Endodermal cell (in vitro differentiated cells): ENCODE results near the gene CNTNAP5. TPM values are rescaled to one million over a fixed set of nuclear protein-coding genes. Genes with fewer than 3 reads are reported as not detected.

Source experiments
- DNase-seq: peaks from one replicate; pipeline ENCODE4 v3.0.0-alpha.2; 2017
- H3K27ac ChIP-seq: 2 replicates; pipeline ENCODE4 v1.5.1; 2013; ENCODE audit warnings: mild to moderate bottlenecking, low read depth, low read length, moderate library complexity
- H3K27me3 ChIP-seq: 2 replicates; pipeline ENCODE4 v1.6.1; 2013; ENCODE audit warnings: mild to moderate bottlenecking, low read length, moderate library complexity; ENCODE audit not compliant: insufficient read depth, control insufficient read depth, poor library complexity, severe bottlenecking
- H3K36me3 ChIP-seq: 2 replicates; pipeline ENCODE4 v1.7.0; 2013; ENCODE audit warnings: mild to moderate bottlenecking, low read length, moderate library complexity; ENCODE audit not compliant: control insufficient read depth, insufficient read depth
- H3K4me1 ChIP-seq: one replicate; pipeline ENCODE4 v1.7.0; 2013; ENCODE audit warnings: low read length; ENCODE audit not compliant: control insufficient read depth, insufficient read depth
- H3K4me3 ChIP-seq: 2 replicates; pipeline ENCODE4 v1.5.1; 2013; ENCODE audit warnings: mild to moderate bottlenecking, low read length, moderate library complexity
- H3K9ac ChIP-seq: 2 replicates; pipeline ENCODE4 v1.6.1; 2013; ENCODE audit warnings: mild to moderate bottlenecking, low read length, moderate library complexity; ENCODE audit not compliant: poor library complexity, severe bottlenecking; ENCODE audit errors: extremely low read depth
- H3K9me3 ChIP-seq: 2 replicates; pipeline ENCODE4 v1.6.1; 2013; ENCODE audit warnings: mild to moderate bottlenecking, low read length, moderate library complexity; ENCODE audit not compliant: control insufficient read depth
- H3K27ac Mint-ChIP-seq: 2 replicates; pipeline ENCODE4 v1.8.0; 2020; ENCODE audit warnings: mixed read lengths
- H3K27me3 Mint-ChIP-seq: 2 replicates; pipeline ENCODE4 v1.8.0; 2021; ENCODE audit warnings: mild to moderate bottlenecking, mixed read lengths; ENCODE audit not compliant: insufficient read depth
- H3K36me3 Mint-ChIP-seq: 2 replicates; pipeline ENCODE4 v1.8.0; 2020; ENCODE audit warnings: low read depth, mixed read lengths
- H3K4me1 Mint-ChIP-seq: 2 replicates; pipeline ENCODE4 v1.8.0; 2020; ENCODE audit warnings: mixed read lengths
- H3K4me3 Mint-ChIP-seq: 2 replicates; pipeline ENCODE4 v1.8.0; 2020; ENCODE audit warnings: mild to moderate bottlenecking, moderate library complexity, mixed read lengths
- H3K9me3 Mint-ChIP-seq: 2 replicates; pipeline ENCODE4 v1.8.0; 2020; ENCODE audit warnings: mild to moderate bottlenecking, mixed read lengths
- WGBS, 2 experiments: methylation state at CpG; one replicate each; pipeline versions ENCODE4 v1.1.5 to v1.1.7; 2013; ENCODE audit warnings: missing lambda C conversion rate in 2 of 2, mixed read lengths in 1 of 2; ENCODE audit not compliant: insufficient coverage in 1 of 2, insufficient read length in 1 of 2; 5-methylcytosine and 5-hydroxymethylcytosine counted together
- total RNA-seq, 2 donors: library from RNA; stranded (reverse); fragmentation: NEBNext Ultra II Directional in 1 of 2; extraction: Animal tissue kit (Norgen Biotek cat#: 25700) in 1 of 2; gene quantifications; 2 replicates in 1 of 2; 3 replicates in 1 of 2; pipeline ENCODE4 v1.2.1, GENCODE V29; 2021
- TF ChIP-seq, protein P1 (sequence below): fragments of 200-600 bp; sonication (generic); conservative IDR thresholded peaks from 2 replicates; pipeline ENCODE4 v1.5.0; 2021; ENCODE audit warnings: antibody characterized with exemption, mild to moderate bottlenecking

The CNTNAP5 gene
- total RNA-seq, 2 donors from 2014 or later = 0.70 to 4.4 TPM

- Histone ChIP-seq H3K9me3 (no peaks in the 10 kb centered on the region), H3K9ac (no peak overlapping the region), H3K27ac (no peak overlapping the region), H3K36me3 (no peaks in the 10 kb centered on the region), H3K4me1 (peaks cover 9% of the 10 kb centered on the region), H3K4me3 (no peak overlapping the region), H3K27me3 (no peaks in the 10 kb centered on the region)
- no peaks in the 10 kb centered on the region for H3K36me3 Mint-ChIP-seq
- H3K27me3 Mint-ChIP-seq = no peaks in the 10 kb centered on the region
- H3K4me1 Mint-ChIP-seq = peaks cover 22% of the 10 kb centered on the region
- WGBS, 2 experiments = 100% methylated on average over 1 of the region's 1 CpG; no CpG with 5 or more reads in 1 of the 2 experiments
- DNase-seq = no peak
- no peak overlapping the region for H3K27ac Mint-ChIP-seq
- no peaks in the 10 kb centered on the region for H3K9me3 Mint-ChIP-seq
- no peak overlapping the region for H3K4me3 Mint-ChIP-seq
- TF ChIP-seq, protein P1, sequence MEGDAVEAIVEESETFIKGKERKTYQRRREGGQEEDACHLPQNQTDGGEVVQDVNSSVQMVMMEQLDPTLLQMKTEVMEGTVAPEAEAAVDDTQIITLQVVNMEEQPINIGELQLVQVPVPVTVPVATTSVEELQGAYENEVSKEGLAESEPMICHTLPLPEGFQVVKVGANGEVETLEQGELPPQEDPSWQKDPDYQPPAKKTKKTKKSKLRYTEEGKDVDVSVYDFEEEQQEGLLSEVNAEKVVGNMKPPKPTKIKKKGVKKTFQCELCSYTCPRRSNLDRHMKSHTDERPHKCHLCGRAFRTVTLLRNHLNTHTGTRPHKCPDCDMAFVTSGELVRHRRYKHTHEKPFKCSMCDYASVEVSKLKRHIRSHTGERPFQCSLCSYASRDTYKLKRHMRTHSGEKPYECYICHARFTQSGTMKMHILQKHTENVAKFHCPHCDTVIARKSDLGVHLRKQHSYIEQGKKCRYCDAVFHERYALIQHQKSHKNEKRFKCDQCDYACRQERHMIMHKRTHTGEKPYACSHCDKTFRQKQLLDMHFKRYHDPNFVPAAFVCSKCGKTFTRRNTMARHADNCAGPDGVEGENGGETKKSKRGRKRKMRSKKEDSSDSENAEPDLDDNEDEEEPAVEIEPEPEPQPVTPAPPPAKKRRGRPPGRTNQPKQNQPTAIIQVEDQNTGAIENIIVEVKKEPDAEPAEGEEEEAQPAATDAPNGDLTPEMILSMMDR = no peak
Observed at GRCh38 chr2:124572934-124573634, 548.0 kb downstream of the CNTNAP5 start.

GRCh38 chr2:124575497-124575896 is 550.4 kb downstream of the CNTNAP5 start:
- Histone ChIP-seq H3K27ac (no peak overlapping the region), H3K9ac (no peak overlapping the region), H3K4me3 (no peak overlapping the region), H3K9me3 (no peaks in the 10 kb centered on the region), H3K36me3 (no peaks in the 10 kb centered on the region), H3K4me1 (peaks cover 9% of the 10 kb centered on the region), H3K27me3 (no peaks in the 10 kb centered on the region)
- Mint-ChIP-seq H3K4me1 (peaks cover 19% of the 10 kb centered on the region), H3K36me3 (no peaks in the 10 kb centered on the region), H3K9me3 (no peaks in the 10 kb centered on the region), H3K4me3 (no peak overlapping the region), H3K27ac (no peak overlapping the region), H3K27me3 (no peaks in the 10 kb centered on the region)
- TF ChIP-seq, protein P1 = no peak
- 91 to 100% methylated on average over 2 of the region's 2 CpGs for WGBS, 2 experiments
- DNase-seq = no peak

DNA sequence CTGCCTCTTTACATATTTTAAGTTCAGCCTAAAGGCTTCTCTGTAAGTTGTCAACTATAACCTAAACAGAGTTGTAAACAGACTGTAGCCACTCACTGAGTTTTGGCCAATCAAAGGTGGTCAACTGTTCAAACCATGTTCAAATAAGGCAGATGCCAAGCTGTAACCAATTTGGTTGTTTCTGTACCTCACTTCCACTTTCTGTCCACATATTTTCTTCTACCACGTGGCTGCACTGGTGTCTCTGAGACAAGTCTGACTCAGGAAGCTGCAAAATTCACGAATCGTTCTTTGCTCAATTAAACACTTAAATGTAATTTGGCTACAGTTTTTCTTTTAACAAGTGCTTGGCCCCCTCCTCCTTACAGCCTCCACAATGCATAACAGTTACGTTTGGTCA is 555.2 kb downstream of the CNTNAP5 start:
- no peaks in the 10 kb centered on the region for H3K27me3 ChIP-seq
- H3K27ac ChIP-seq = no peak overlapping the region
- no peak overlapping the region for H3K27ac Mint-ChIP-seq
- no peak for DNase-seq
- no peaks in the 10 kb centered on the region for H3K9me3 ChIP-seq
- no peaks in the 10 kb centered on the region for H3K9me3 Mint-ChIP-seq
- H3K4me3 Mint-ChIP-seq = no peak overlapping the region
- H3K4me1 Mint-ChIP-seq = peaks cover 12% of the 10 kb centered on the region
- no peak overlapping the region for H3K4me3 ChIP-seq
- no peaks in the 10 kb centered on the region for H3K36me3 ChIP-seq
- TF ChIP-seq, protein P1 = no peak
- peaks cover 5% of the 10 kb centered on the region for H3K4me1 ChIP-seq
- WGBS, 2 experiments = 91 to 100% methylated on average over 3 to 4 of the region's 4 CpGs
- H3K36me3 Mint-ChIP-seq = no peaks in the 10 kb centered on the region
- no peaks in the 10 kb centered on the region for H3K27me3 Mint-ChIP-seq
- H3K9ac ChIP-seq = no peak overlapping the region
